PC-3 (cell line): ENCODE measurements around the gene GPC1.

ENCODE experiments used
- EZH2 ChIP-seq: fragments of 300-600 bp; sonication (generic); IDR thresholded peaks from one replicate; pipeline ENCODE4 v1.6.1; 2017; ENCODE audit warnings: antibody characterized with exemption, mild to moderate bottlenecking, low read length; ENCODE audit not compliant: unreplicated experiment
- TF ChIP-seq, protein P1 (sequence below): fragments of 300-600 bp; sonication (generic); conservative IDR thresholded peaks from 2 replicates; pipeline ENCODE4 v1.5.1; 2017; ENCODE audit warnings: antibody characterized with exemption, low read depth, mild to moderate bottlenecking, low read length

DNA sequence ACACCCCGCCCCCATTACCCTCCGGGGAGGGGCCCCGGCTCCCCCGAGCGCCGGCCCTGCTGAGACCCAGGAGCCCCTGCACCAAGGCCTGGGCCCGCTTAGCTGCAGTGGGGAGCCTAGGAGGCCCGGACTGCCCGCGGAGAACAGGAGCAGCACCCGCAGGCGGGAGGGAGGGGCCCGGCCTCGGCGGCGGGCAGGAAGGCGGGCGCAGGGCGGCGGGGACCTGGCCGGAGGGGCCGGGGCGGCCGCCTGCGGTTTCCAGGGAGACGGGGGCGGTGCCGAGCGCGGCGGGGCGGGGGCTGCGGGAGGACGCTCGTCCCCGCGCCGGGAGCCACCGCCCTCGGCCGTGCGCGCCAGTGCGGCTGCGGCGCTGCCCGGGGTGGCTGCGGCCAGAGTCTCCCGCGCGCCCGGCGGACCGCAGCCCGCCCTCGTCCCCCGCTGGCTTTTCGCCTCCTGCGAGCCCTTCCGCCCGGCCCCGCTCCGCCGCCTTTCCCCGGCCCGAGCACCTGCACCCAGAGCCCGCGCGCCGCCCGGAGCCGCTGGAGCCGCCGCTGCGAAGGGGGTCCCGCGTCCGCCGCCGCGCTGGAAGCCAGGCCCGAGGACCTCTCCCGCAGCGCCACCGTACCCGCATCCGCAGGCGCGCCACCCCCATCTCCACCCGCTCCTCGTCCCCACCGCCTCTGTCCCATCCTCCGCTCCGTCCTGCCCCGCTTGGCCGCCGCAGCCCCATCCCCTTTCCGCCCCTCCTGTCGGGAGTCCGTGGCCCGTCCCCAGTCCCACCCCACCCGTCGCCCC, 17.2 kb downstream of the GPC1 start:
- TF ChIP-seq, protein P1, sequence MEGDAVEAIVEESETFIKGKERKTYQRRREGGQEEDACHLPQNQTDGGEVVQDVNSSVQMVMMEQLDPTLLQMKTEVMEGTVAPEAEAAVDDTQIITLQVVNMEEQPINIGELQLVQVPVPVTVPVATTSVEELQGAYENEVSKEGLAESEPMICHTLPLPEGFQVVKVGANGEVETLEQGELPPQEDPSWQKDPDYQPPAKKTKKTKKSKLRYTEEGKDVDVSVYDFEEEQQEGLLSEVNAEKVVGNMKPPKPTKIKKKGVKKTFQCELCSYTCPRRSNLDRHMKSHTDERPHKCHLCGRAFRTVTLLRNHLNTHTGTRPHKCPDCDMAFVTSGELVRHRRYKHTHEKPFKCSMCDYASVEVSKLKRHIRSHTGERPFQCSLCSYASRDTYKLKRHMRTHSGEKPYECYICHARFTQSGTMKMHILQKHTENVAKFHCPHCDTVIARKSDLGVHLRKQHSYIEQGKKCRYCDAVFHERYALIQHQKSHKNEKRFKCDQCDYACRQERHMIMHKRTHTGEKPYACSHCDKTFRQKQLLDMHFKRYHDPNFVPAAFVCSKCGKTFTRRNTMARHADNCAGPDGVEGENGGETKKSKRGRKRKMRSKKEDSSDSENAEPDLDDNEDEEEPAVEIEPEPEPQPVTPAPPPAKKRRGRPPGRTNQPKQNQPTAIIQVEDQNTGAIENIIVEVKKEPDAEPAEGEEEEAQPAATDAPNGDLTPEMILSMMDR: no peak
- no peak for TF ChIP-seq EZH2
